GM03348 (cell line): ENCODE results near the gene TRAPPC2B.
"Not testable (repeated sequence)": the region's sequence is repeated elsewhere in the genome, so short reads cannot be mapped to it uniquely, and the experiment has no call there.

Experiments used
- DNase-seq: peaks from one replicate; pipeline ENCODE4 v3.0.0; 2012; ENCODE audit warnings: low spot score

The TRAPPC2B gene

GRCh38 chr19:57374647-57375046 is 11.3 kb downstream of the TRAPPC2B start:
- not testable (repeated sequence) for DNase-seq

- DNase-seq = no peak
Measured at GRCh38 chr19:57376151-57376550, 12.8 kb downstream of the TRAPPC2B start.

GRCh38 chr19:57377498-57378146 is 14.3 kb downstream of the TRAPPC2B start:
- DNase-seq = no peak

- DNase-seq = no peak
Measured at GRCh38 chr19:57380923-57381322, 17.6 kb downstream of the TRAPPC2B start.

GRCh38 chr19:57382806-57383488 is 19.6 kb downstream of the TRAPPC2B start:
- DNase-seq = no peak

- DNase-seq = no peak
Measured at GRCh38 chr19:57389194-57389729, 25.9 kb downstream of the TRAPPC2B start.

- DNase-seq = peak; percentile 97
Measured at GRCh38 chr19:57389730-57390598, 26.6 kb downstream of the TRAPPC2B start, which contains the start of gene ZNF548. Gene ZNF548, plus strand, starts transcription at chr19:57389854. Its CDS starts 246 bp downstream, at chr19:57390100.

GRCh38 chr19:57395710-57396109 is 32.4 kb downstream of the TRAPPC2B start:
- DNase-seq = no peak

GRCh38 chr19:57398868-57399267 is 35.5 kb downstream of the TRAPPC2B start:
- no peak for DNase-seq

GRCh38 chr19:57403737-57404563 is 40.6 kb downstream of the TRAPPC2B start:
- DNase-seq = no peak

- peak; percentile 80 for DNase-seq
Measured at GRCh38 chr19:57406516-57407123, 43.3 kb downstream of the TRAPPC2B start.

- peak; percentile 96 for DNase-seq
Measured at GRCh38 chr19:57410877-57411671, 47.7 kb downstream of the TRAPPC2B start, which contains the start of gene ZNF17. Gene ZNF17, plus strand, starts transcription at chr19:57411161. Its CDS starts 2,455 bp downstream, at chr19:57413616.
